HG03135 (cell line): Measurements from ENCODE around the gene ZNF853.

ENCODE experiments used
- ATAC-seq: cut with Tn5 transposase; IDR thresholded peaks from one replicate; pipeline ENCODE4 v1.9.1; 2021; ENCODE audit warnings: mild to moderate bottlenecking, moderate library complexity; ENCODE audit not compliant: unreplicated experiment

The ZNF853 gene

DNA sequence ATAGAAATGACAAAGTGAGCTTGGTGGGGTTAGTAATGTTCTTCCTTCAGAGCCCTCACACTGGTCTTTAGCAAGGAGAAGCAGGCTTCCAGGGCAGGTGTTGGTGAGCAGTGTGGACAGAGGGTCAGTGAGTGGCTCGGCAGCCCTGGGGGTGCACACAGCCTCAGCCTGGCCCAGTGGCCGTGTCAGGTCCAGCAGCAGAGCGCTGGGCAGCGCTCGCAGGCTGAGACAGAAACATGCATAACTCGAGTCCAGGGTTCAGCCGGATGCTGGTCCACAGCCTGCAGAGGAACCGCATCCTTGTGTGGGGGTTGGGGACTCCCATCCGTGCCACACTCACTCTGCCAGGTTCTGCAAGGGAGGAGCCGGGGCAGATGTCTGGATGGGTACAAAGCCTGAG, 11.0 kb upstream of the ZNF853 start:
- ATAC-seq = no peak

DNA sequence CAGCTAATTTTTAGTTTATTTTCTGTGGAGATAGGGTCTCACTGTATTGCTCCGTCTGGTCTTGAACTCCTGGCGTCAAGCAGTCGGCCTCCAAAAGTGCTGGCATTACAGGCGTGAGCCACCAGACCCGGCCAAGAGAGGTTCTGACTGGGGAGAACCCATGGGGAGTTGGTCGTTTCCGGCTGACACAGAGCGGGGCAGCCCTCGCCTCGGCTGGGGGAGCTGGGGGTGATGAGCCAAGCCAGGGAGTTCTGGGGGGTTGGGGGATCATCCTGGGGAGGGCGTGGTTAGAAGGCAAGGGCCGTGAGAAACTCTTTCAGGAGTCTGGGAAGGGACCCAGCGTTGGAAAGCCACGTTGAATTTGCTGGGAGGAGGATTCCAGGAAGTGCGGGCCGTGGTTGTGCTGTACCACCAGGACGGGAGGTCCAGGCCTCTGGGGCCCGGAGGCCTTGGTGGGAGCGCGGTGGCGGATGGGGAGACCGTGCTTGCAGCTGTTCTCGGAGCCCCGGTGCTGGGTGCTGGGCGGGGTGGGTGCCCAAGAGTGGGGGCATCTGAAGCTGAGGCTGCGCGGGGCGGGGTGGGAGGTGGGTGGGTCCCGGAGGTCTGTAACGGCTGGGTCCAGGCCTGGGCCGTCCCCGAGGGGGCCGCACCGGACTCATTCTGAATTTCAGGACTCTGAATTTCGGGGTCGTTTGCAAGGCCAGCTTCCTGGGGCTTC, 8.4 kb upstream of the ZNF853 start:
- no peak for ATAC-seq

- ATAC-seq = no peak
Observed at GRCh38 chr7:6607651-6608051, 7.8 kb upstream of the ZNF853 start.

GRCh38 chr7:6608081-6608480, 7.3 kb upstream of the ZNF853 start:
- ATAC-seq = no peak

DNA sequence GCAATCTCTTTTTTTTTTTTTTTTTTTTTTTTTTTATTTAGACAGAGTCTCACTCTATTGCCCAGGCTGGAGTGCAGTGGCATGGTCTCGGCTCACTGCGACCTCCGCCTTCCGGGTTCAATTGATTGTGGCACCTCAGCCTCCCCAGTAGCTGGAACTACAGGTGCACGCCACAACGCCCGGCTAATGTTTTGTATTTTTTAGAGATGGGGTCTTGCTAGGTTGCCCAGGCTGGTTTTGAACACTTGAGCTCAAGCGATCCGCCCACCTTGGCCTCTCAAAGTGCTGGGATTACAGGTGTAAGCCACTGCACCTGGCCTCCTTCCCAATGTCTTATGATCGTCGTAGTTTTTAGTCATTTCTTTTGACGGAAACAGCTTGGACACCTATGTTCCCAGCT, 6.6 kb upstream of the ZNF853 start:
- ATAC-seq = no peak

DNA sequence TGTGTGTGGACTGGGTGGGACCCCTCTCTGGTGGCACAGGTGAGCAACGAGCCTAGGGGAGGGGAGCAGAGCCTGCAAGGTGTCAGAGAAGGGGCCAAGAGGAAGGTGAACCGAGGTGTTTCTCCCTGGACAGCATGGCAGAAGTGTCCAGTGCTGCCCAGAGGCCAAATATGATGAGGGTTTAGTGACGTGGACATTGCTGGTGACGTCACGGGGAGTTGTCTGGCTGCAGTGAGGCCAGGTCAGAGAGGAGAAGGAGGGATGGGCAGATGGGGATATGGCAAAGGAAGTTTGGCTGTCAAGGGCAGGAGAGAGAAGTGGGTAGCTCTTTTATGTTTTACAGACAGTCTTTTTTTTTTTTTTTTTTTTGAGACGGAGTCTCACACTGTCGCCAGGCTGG, 2.6 kb upstream of the ZNF853 start:
- ATAC-seq = no peak

GRCh38 chr7:6613706-6614105, 1.7 kb upstream of the ZNF853 start:
- no peak for ATAC-seq

- ATAC-seq = no peak
Observed at GRCh38 chr7:6615723-6616555, 529 bp downstream of the ZNF853 start.

DNA sequence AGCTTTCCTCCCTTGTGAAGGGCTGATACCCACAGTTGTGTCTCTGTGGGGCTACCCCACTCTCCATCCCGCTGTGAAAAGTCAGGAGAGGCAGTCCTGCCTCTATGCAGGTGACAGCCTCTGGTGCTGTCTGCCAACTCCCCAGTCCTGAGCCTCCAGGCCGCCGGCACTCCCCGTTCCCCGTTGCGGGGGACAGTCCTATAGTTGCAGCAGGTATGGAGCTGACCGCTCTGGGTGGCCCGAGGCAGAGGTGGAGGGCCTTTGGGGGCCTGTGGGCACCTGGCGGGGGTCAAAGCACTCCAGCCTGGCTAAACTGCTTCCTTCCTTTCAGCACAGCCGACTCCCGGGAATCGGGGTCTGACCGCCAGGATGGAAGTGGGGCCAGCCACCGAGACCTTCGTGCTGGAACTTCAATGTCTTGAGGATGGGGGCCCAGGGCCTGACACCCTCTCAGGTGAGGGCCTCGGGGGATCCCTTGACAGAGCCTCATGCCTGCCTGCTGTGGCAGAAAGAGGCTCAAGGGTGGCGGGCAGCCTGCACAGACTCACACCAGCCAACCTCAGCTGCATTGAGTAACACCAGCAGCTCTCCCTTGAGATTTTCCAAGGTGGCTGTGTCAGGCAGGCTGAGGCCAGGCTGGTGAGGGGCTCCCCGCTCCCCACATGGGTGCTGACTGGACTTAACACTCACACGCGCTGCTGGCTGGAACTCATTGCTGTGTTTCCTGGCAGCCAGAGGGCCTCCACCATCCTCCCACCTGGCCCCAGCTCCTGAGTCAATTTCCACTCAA, 1.6 kb downstream of the ZNF853 start:
- ATAC-seq = no peak

DNA sequence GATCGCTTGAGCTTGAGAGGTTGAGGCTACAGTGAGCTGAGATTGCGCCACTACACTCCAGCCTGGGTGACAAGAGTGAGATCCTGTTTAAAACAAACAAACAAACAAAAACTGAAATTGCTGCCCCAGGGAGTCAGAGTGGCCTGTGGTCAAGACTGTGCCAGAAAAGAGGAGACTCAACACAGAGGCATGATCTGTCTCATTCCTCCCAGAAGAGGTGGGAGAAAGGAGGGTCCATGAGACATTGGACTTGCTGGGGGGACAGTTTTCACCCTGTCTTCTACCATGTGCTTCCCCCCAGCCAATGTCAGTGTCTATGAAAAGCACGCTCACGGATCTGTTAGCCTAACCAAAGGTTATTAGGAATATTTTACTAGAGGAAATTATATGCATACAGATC, 3.2 kb downstream of the ZNF853 start:
- no peak for ATAC-seq

- ATAC-seq = no peak
Observed at GRCh38 chr7:6619961-6620360, 4.6 kb downstream of the ZNF853 start.

DNA sequence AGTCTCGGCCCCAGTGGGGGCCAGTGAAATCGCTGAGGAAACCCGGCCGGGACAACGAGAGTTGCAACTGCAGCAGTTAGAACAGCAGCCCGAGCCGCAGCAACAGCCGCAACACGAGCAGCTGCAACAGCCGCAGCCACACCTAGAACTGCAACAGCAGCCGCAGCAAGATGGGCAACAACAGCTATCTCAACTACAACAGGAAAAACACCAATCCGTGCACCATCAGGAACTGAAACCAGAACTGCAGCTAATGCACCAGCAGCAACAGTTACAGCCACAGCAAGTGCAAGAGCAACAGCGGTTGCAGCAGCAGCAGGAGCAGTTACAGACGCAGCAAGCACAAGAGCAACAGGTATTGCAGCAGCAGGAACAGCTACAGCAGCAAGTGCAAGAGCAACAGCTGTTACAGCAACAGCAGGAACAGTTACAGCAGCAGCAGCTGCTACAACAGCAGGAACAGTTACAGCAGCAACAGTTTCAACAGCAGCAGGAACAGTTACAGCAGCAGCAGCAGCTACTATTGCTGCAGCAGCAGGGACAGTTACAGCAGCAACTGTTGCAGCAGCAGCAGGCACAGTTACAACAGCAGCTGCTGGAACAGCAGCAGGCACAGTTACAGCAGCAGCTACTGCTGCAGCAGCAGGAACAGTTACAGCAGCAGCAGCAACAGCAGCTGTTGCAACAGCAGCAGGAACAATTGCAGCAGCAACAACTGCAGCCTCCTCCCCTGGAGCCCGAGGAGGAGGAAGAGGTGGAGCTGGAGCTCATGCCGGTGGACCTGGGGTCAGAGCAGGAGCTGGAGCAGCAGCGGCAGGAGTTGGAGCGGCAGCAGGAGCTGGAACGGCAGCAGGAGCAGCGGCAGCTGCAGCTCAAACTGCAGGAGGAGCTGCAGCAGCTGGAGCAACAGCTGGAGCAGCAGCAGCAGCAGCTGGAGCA, 6.1 kb downstream of the ZNF853 start:
- no peak for ATAC-seq

DNA sequence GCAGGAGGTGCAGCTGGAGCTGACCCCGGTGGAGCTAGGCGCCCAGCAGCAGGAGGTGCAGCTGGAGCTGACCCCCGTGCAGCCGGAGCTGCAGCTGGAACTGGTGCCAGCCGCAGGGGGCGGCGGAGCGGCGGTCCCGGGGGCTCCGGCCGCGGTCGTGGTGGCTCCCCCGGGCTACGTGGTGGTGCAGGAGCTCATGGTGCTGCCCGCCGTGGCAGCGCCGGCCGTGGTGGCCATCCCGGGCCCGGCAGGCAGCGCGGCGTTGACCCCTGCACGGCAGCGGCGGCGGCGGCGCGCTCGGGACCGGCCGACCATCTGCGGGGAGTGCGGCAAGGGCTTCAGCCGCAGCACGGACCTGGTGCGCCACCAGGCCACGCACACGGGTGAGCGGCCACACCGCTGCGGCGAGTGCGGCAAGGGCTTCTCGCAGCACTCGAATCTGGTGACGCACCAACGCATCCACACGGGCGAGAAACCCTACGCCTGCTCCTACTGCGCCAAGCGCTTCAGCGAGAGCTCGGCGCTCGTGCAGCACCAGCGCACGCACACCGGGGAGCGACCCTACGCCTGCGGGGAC, 6.8 kb downstream of the ZNF853 start:
- no peak for ATAC-seq

GRCh38 chr7:6623589-6624245, 8.3 kb downstream of the ZNF853 start:
- ATAC-seq = no peak

- no peak for ATAC-seq
Observed at GRCh38 chr7:6624246-6624611, 8.8 kb downstream of the ZNF853 start.

DNA sequence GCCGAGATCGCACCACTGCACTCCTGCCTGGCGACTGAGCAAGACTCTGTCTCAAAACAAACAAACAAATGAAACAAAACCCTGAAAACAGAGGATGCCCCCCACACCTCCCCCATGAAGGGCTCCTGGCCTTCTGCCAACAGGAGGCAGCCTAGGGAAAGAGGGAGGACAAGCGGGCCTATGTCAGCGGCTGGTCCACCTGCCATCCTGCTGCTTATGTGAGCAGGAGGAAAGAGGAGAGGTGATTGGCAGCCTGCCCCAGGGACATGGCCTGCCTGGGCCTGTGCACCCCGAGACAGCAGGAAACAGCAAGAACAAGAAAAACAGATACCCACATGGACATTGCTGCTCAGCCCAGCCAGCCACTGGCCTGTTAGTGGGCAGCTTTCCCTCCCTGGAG, 12.6 kb downstream of the ZNF853 start:
- no peak for ATAC-seq

GRCh38 chr7:6630007-6630849, 14.8 kb downstream of the ZNF853 start:
- no peak for ATAC-seq

DNA sequence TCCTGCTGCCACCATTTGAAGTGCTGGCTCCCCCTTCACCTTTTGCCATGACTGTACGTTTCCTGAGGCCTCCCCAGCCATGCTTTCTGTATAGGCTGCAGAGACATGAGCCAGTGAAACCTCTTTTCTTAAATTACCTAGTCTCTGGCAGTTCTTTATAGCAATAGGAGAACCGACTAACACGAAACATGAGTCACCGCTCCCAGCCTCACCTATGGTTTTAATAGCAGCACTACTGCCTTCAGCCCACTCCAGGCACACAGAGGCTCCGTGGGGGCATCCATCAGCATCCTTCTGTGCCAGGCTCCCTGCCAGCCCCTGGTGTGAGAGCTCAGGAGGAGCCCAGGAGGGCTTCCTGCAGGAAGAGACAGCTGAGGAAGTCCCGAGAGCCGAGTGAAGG, 16.2 kb downstream of the ZNF853 start:
- no peak for ATAC-seq

GRCh38 chr7:6634021-6634420, 18.6 kb downstream of the ZNF853 start:
- no peak for ATAC-seq
